PC-3 (cell line): Measurements from ENCODE around the gene MINDY1.

ENCODE experiments used
- EZH2 ChIP-seq: fragments of 300-600 bp; sonication (generic); IDR thresholded peaks from one replicate; pipeline ENCODE4 v1.6.1; 2017; ENCODE audit warnings: antibody characterized with exemption, mild to moderate bottlenecking, low read length; ENCODE audit not compliant: unreplicated experiment
- TF ChIP-seq, protein P1 (sequence below): fragments of 300-600 bp; sonication (generic); conservative IDR thresholded peaks from 2 replicates; pipeline ENCODE4 v1.5.1; 2017; ENCODE audit warnings: antibody characterized with exemption, low read depth, mild to moderate bottlenecking, low read length

DNA sequence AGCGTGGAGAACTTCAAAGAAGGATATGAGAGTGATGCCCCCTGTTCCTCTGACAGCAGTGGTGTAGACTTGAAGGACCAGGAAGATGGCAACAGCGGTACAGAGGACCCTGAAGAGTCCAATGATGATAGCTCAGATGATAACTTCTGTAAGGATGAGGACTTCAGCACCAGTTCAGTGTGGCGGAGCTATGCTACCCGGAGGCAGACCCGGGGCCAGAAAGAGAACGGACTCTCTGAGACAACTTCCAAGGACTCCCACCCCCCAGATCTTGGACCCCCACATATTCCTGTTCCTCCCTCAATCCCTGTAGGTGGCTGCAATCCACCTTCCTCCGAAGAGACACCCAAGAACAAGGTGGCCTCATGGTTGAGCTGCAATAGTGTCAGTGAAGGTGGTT lies 46.1 kb downstream of the MINDY1 start:
- TF ChIP-seq, protein P1, sequence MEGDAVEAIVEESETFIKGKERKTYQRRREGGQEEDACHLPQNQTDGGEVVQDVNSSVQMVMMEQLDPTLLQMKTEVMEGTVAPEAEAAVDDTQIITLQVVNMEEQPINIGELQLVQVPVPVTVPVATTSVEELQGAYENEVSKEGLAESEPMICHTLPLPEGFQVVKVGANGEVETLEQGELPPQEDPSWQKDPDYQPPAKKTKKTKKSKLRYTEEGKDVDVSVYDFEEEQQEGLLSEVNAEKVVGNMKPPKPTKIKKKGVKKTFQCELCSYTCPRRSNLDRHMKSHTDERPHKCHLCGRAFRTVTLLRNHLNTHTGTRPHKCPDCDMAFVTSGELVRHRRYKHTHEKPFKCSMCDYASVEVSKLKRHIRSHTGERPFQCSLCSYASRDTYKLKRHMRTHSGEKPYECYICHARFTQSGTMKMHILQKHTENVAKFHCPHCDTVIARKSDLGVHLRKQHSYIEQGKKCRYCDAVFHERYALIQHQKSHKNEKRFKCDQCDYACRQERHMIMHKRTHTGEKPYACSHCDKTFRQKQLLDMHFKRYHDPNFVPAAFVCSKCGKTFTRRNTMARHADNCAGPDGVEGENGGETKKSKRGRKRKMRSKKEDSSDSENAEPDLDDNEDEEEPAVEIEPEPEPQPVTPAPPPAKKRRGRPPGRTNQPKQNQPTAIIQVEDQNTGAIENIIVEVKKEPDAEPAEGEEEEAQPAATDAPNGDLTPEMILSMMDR: no peak
- no peak for TF ChIP-seq EZH2
